H1 (cell line): ENCODE measurements around the gene ASCL5. TPM values are rescaled to one million over a fixed set of nuclear protein-coding genes. Genes with fewer than 3 reads are reported as not detected.

Experiments
- CTCF ChIA-PET: fragments of 300-600 bp; sonication (Branson Sonifier 250); formaldehyde crosslinking; loops from one replicate; lab custom pipeline; 2021; ENCODE audit not compliant: partially characterized antibody; lab: Charles Lee
- POLR2A ChIA-PET: fragments of 300-600 bp; sonication (Branson Sonifier 250); formaldehyde crosslinking; loops from one replicate; lab custom pipeline; 2021; ENCODE audit warnings: inconsistent platforms; ENCODE audit not compliant: partially characterized antibody; lab: Charles Lee
- DNase-seq, 2 experiments: peaks; one replicate each; pipeline versions ENCODE4 v3.0.0 to v3.0.0-alpha.2; 2010 to 2022; ENCODE audit warnings: low spot score in 2 of 2, low read depth in 1 of 2, mixed read lengths in 1 of 2
- FAIRE-seq: peaks from 2 replicates; lab custom pipeline; 2011; peaks lifted over from hg19 to GRCh38; lab: Jason Lieb, UNC
- H2AFZ ChIP-seq: 2 replicates; pipeline ENCODE4 v1.8.1; 2012; ENCODE audit warnings: low read length, inconsistent platforms
- H2AK5ac ChIP-seq: 2 replicates; pipeline ENCODE4 v1.6.1; 2013; ENCODE audit warnings: low read depth, low read length
- H2BK120ac ChIP-seq: replicated peaks from 2 replicates; pipeline ENCODE3; 2013; ENCODE audit warnings: low read depth, low read length, inconsistent platforms
- H2BK12ac ChIP-seq: 2 replicates; pipeline ENCODE4 v1.6.1; 2013; ENCODE audit warnings: low read depth, low read length
- H2BK15ac ChIP-seq: 2 replicates; pipeline ENCODE4 v1.6.1; 2013; ENCODE audit warnings: low read length
- H2BK20ac ChIP-seq: 2 replicates; pipeline ENCODE4 v1.6.1; 2013; ENCODE audit warnings: low read length
- H2BK5ac ChIP-seq: 2 replicates; pipeline ENCODE4 v1.6.1; 2013; ENCODE audit warnings: low read depth, low read length
- H3K14ac ChIP-seq: 2 replicates; pipeline ENCODE4 v1.6.1; 2013; ENCODE audit warnings: inconsistent platforms; ENCODE audit not compliant: insufficient read length
- H3K18ac ChIP-seq: 2 replicates; pipeline ENCODE4 v1.6.1; 2013; ENCODE audit warnings: low read length; ENCODE audit errors: extremely low read depth
- H3K23ac ChIP-seq: 2 replicates; pipeline ENCODE4 v1.6.1; 2013; ENCODE audit warnings: inconsistent platforms; ENCODE audit not compliant: insufficient read length
- H3K23me2 ChIP-seq: 2 replicates; pipeline ENCODE4 v1.6.1; 2013; ENCODE audit warnings: low read depth, low read length
- H3K27ac ChIP-seq: 2 replicates; pipeline ENCODE4 v1.6.1; 2011; ENCODE audit warnings: low read depth, low read length, inconsistent platforms
- H3K27me3 ChIP-seq, 4 experiments: replicated peaks in 1 of 4; 1 replicate in 1 of 4; 2 replicates in 3 of 4; pipeline versions ENCODE4 v1.6.1 to v1.8.1; 2011 to 2013; ENCODE audit warnings: low read length in 3 of 4, mild to moderate bottlenecking in 3 of 4, inconsistent platforms in 2 of 4, mixed read lengths in 2 of 4, moderate library complexity in 1 of 4; ENCODE audit not compliant: control insufficient read depth in 3 of 4, insufficient read depth in 3 of 4; ENCODE audit errors: extremely low read depth in 1 of 4
- H3K36me3 ChIP-seq, 4 experiments: 2 replicates each; pipeline versions ENCODE4 v1.6.1 to v1.8.1; 2011 to 2013; ENCODE audit warnings: mild to moderate bottlenecking in 4 of 4, low read length in 3 of 4, moderate library complexity in 2 of 4, control low read depth in 1 of 4, inconsistent platforms in 1 of 4; ENCODE audit not compliant: insufficient read depth in 4 of 4, control insufficient read depth in 2 of 4
- H3K4ac ChIP-seq: replicated peaks from 2 replicates; pipeline ENCODE3; 2013; ENCODE audit warnings: low read length, low read depth, mixed read lengths, inconsistent platforms; ENCODE audit not compliant: insufficient read length
- H3K4me1 ChIP-seq, 4 experiments: replicated peaks in 1 of 4; 1 replicate in 1 of 4; 2 replicates in 3 of 4; pipeline versions ENCODE4 v1.6.1 to v1.8.1; 2011 to 2013; ENCODE audit warnings: low read length in 3 of 4, inconsistent platforms in 2 of 4, mixed read lengths in 1 of 4; ENCODE audit not compliant: insufficient read depth in 4 of 4, control insufficient read depth in 3 of 4
- H3K4me2 ChIP-seq, 2 experiments: 2 replicates each; pipeline versions ENCODE4 v1.6.1 to v1.8.1; 2011 to 2013; ENCODE audit warnings: low read depth in 2 of 2, low read length in 2 of 2, control low read depth in 1 of 2, inconsistent platforms in 1 of 2, mild to moderate bottlenecking in 1 of 2; ENCODE audit not compliant: insufficient read depth in 1 of 2
- H3K4me3 ChIP-seq, 4 experiments: fragments of 200-600, 300-600 bp in 1 of 4; sonication (generic), shearing (Covaris generic), sonication (Bioruptor Twin) in 1 of 4; 2 replicates each; pipeline versions ENCODE4 v1.5.1 to v1.8.1; 2011 to 2016; ENCODE audit warnings: low read length in 4 of 4, low read depth in 3 of 4, control low read depth in 2 of 4, inconsistent platforms in 2 of 4, mild to moderate bottlenecking in 2 of 4, mixed read lengths in 1 of 4, moderate library complexity in 1 of 4; ENCODE audit not compliant: insufficient read depth in 2 of 4; ENCODE audit errors: extremely low read depth in 1 of 4
- H3K56ac ChIP-seq: replicated peaks from 2 replicates; pipeline ENCODE3; 2013; ENCODE audit warnings: low read depth, mild to moderate bottlenecking, mixed read lengths, low read length, inconsistent platforms; ENCODE audit not compliant: insufficient read length
- H3K79me1 ChIP-seq: 2 replicates; pipeline ENCODE4 v1.6.1; 2013; ENCODE audit warnings: low read depth, low read length, control low read depth
- H3K79me2 ChIP-seq, 2 experiments: 2 replicates each; pipeline versions ENCODE4 v1.6.1 to v1.8.1; 2012 to 2013; ENCODE audit warnings: low read length in 2 of 2, mild to moderate bottlenecking in 2 of 2, inconsistent platforms in 1 of 2; ENCODE audit not compliant: insufficient read depth in 2 of 2, control insufficient read depth in 1 of 2
- H3K9ac ChIP-seq, 4 experiments: replicated peaks in 1 of 4; 1 replicate in 1 of 4; 2 replicates in 3 of 4; pipeline versions ENCODE4 v1.6.1 to v1.8.1; 2011 to 2013; ENCODE audit warnings: low read depth in 3 of 4, low read length in 3 of 4, control low read depth in 2 of 4, mild to moderate bottlenecking in 2 of 4, moderate library complexity in 2 of 4, inconsistent platforms in 1 of 4; ENCODE audit errors: extremely low read depth in 1 of 4
- H3K9me3 ChIP-seq, 2 experiments: 2 replicates each; pipeline versions ENCODE4 v1.6.1 to v1.8.1; 2012 to 2013; ENCODE audit warnings: mild to moderate bottlenecking in 2 of 2, moderate library complexity in 2 of 2, control low read depth in 1 of 2, inconsistent platforms in 1 of 2, low read depth in 1 of 2, low read length in 1 of 2, mixed read lengths in 1 of 2; ENCODE audit not compliant: insufficient read depth in 2 of 2
- H4K20me1 ChIP-seq, 2 experiments: replicated peaks in 1 of 2; 2 replicates each; pipeline versions ENCODE3 to v1.8.1; 2011 to 2013; ENCODE audit warnings: inconsistent platforms in 2 of 2, low read length in 2 of 2, mild to moderate bottlenecking in 1 of 2; ENCODE audit not compliant: insufficient read depth in 2 of 2, control insufficient read depth in 1 of 2
- H4K5ac ChIP-seq: 2 replicates; pipeline ENCODE4 v1.6.1; 2013; ENCODE audit warnings: low read length, low read depth, mixed read lengths, inconsistent platforms; ENCODE audit not compliant: insufficient read length
- H4K8ac ChIP-seq: 2 replicates; pipeline ENCODE4 v1.8.0; 2013; ENCODE audit warnings: mild to moderate bottlenecking, moderate library complexity, low read length, inconsistent platforms; ENCODE audit not compliant: insufficient read depth; ENCODE audit errors: extremely low read depth
- H4K91ac ChIP-seq: replicated peaks from 2 replicates; pipeline ENCODE3; 2013; ENCODE audit warnings: low read length, mixed read lengths, inconsistent platforms; ENCODE audit not compliant: insufficient read length
- ATF2 ChIP-seq: IDR thresholded peaks from 2 replicates; pipeline ENCODE4 v1.6.1; 2012; ENCODE audit warnings: low read length, inconsistent platforms
- CHD1 ChIP-seq: IDR thresholded peaks from 2 replicates; pipeline ENCODE4 v1.6.1; 2012; ENCODE audit warnings: low read depth, low read length, improper control_type of control experiment
- KDM5A ChIP-seq: fragments of 200-600 bp; IDR thresholded peaks from 2 replicates; pipeline ENCODE4 v1.7.1; 2012; ENCODE audit warnings: mild to moderate bottlenecking, low read length, inconsistent platforms, mixed read lengths
- PHF8 ChIP-seq: fragments of 200-600 bp; sonication (generic); conservative IDR thresholded peaks from 2 replicates; pipeline ENCODE4 v1.7.1; 2012; ENCODE audit warnings: low read depth, mild to moderate bottlenecking, inconsistent platforms, low read length, moderate library complexity
- POU5F1 ChIP-seq: IDR thresholded peaks from 2 replicates; pipeline ENCODE4 v1.6.1; 2011; ENCODE audit warnings: low read depth, mild to moderate bottlenecking, low read length, moderate library complexity
- RBBP5 ChIP-seq: IDR thresholded peaks from 2 replicates; pipeline ENCODE4 v1.7.1; 2012; ENCODE audit warnings: low read depth, mild to moderate bottlenecking, inconsistent platforms, low read length, moderate library complexity, borderline replicate concordance
- RNF2 ChIP-seq: fragments of 200-900, 300-1000 bp; sonication (generic); IDR thresholded peaks from 2 replicates; pipeline ENCODE4 v1.7.1; 2016; ENCODE audit warnings: borderline replicate concordance, low read depth, mild to moderate bottlenecking, antibody characterized with exemption, low read length; ENCODE audit not compliant: poor library complexity, severe bottlenecking; ENCODE audit errors: missing control alignments
- SIX5 ChIP-seq: IDR thresholded peaks from 2 replicates; pipeline ENCODE4 v1.6.1; 2011; ENCODE audit warnings: mild to moderate bottlenecking, low read depth, low read length
- SP1 ChIP-seq: IDR thresholded peaks from 2 replicates; pipeline ENCODE4 v1.6.1; 2011; ENCODE audit warnings: low read depth, low read length
- SP4 ChIP-seq: IDR thresholded peaks from 2 replicates; pipeline ENCODE4 v1.6.1; 2012; ENCODE audit warnings: low read length, inconsistent platforms
- SRF ChIP-seq: IDR thresholded peaks from 2 replicates; pipeline ENCODE4 v1.6.1; 2011; ENCODE audit warnings: mild to moderate bottlenecking, low read depth, low read length, moderate library complexity
- TBP ChIP-seq: IDR thresholded peaks from 2 replicates; pipeline ENCODE4 v1.6.1; 2011; ENCODE audit warnings: low read depth, low read length, improper control_type of control experiment
- WGBS, 2 experiments: shearing (Covaris generic) in 1 of 2; methylation state at CpG; one replicate each; pipeline versions ENCODE4 v1.1.6 to v1.1.7; 2013 to 2015; ENCODE audit warnings: low lambda C conversion rate in 2 of 2, mixed read lengths in 2 of 2, inconsistent platforms in 1 of 2, low coverage in 1 of 2, missing lambda C conversion rate in 1 of 2; ENCODE audit not compliant: insufficient replicate concordance in 2 of 2, insufficient coverage in 1 of 2, insufficient read length in 1 of 2; ENCODE audit errors: extremely low coverage in 1 of 2, missing lambda C conversion rate in 1 of 2; 5-methylcytosine and 5-hydroxymethylcytosine counted together
- polyA plus RNA-seq, 7 experiments: library from polyadenylated mRNA; depleted of rRNA in 3 of 7; stranded (reverse) in 5 of 7; unstranded in 2 of 7; fragments of >200 nt in 5 of 7; fragments of 200-250 nt in 2 of 7; gene quantifications; 1 replicate in 5 of 7; 2 replicates in 1 of 7; 4 replicates in 1 of 7; pipeline versions ENCODE4 v1.2.1 to v1.2.3, GENCODE V29; 2011 to 2013; ENCODE audit warnings: missing spikeins in 2 of 7, mixed read lengths in 2 of 7
- total RNA-seq: library from RNA; stranded (reverse); fragmentation: NEBNext Ultra II Directional; extraction: Animal tissue kit (Norgen Biotek cat#: 25700); gene quantifications from 2 replicates; pipeline ENCODE4 v1.2.1, GENCODE V29; 2021

The ASCL5 gene
- total and polyA plus RNA-seq, 2 of the 8 experiments (the other 6 are each of a cell fraction or from before 2014, with no cell fraction given): 0.29 to 0.41 TPM

GRCh38 chr1:201105688-201106087 lies 21.3 kb downstream of the ASCL5 start:
- no peak overlapping the region for H4K91ac ChIP-seq
- CTCF ChIA-PET: interaction anchor here (0.7 to 5.9 kb wide), 5 partner anchors 8 to 134 kb away, joined by 4 to 44 read pairs (median 9); no protein-coding TSS in a partner anchor
- 83% methylated on average over 4 of the region's 5 CpGs; no CpG with 5 or more reads in 1 of the 2 experiments for WGBS, 2 experiments
- TF ChIP-seq POU5F1 (no peak), SIX5 (no peak), RBBP5 (no peak), PHF8 (no peak), SP1 (no peak), SRF (no peak), KDM5A (no peak), TBP (no peak), CHD1 (no peak), SP4 (no peak), ATF2 (no peak), RNF2 (no peak)

More at GRCh38 chr1:201105688-201106087, 21.3 kb downstream of the ASCL5 start:
- Histone ChIP-seq H3K56ac (no peak overlapping the region), H2BK15ac (no peak overlapping the region), H2BK120ac (no peak overlapping the region), H3K18ac (no peak overlapping the region), H3K23me2 (no peaks in the 10 kb centered on the region), H2AK5ac (no peak overlapping the region), H3K9me3 (no peaks in the 10 kb centered on the region), H3K27ac (no peak overlapping the region), H3K4ac (no peak overlapping the region), H4K8ac (no peak overlapping the region), H2BK20ac (no peak overlapping the region), H3K9ac (no peak overlapping the region), H3K79me1 (no peaks in the 10 kb centered on the region), H4K5ac (no peak overlapping the region), H3K4me2 (no peak overlapping the region), H2AFZ (no peak overlapping the region), H2BK5ac (no peak overlapping the region), H3K79me2 (no peaks in the 10 kb centered on the region), H3K4me3 (no peak overlapping the region), H2BK12ac (no peak overlapping the region), H3K4me1 (peaks cover 0 to 5% (median 2%) of the 10 kb centered on the region in 4 experiments; a peak in 3 of 7 replicates), H3K27me3 (no peaks in the 10 kb centered on the region; a peak in 1 of 7 replicates), H3K36me3 (no peaks in the 10 kb centered on the region), H4K20me1 (no peaks in the 10 kb centered on the region), H3K14ac (no peak overlapping the region), H3K23ac (no peak overlapping the region)
- POLR2A ChIA-PET: no interaction called here
- FAIRE-seq (no peak), DNase-seq (no peak)
